Mesendoderm (in vitro differentiated cells): ENCODE data around the gene PCED1A. TPM values are rescaled to one million over a fixed set of nuclear protein-coding genes. Genes with fewer than 3 reads are reported as not detected.

ENCODE experiments used
- DNase-seq: peaks from one replicate; pipeline ENCODE4 v3.0.0; 2013
- H2AK5ac ChIP-seq: 2 replicates; pipeline ENCODE4 v1.6.1; 2013; ENCODE audit warnings: low read length, inconsistent platforms
- H2BK120ac ChIP-seq: 2 replicates; pipeline ENCODE4 v1.6.1; 2013; ENCODE audit warnings: low read depth, mild to moderate bottlenecking, low read length, moderate library complexity, mixed read lengths
- H2BK15ac ChIP-seq: replicated peaks from 2 replicates; pipeline ENCODE4 v1.6.1; 2013; ENCODE audit warnings: low read depth, mild to moderate bottlenecking, moderate library complexity
- H2BK5ac ChIP-seq: 2 replicates; pipeline ENCODE4 v1.6.1; 2013; ENCODE audit warnings: low read length, inconsistent platforms
- H3K18ac ChIP-seq: 2 replicates; pipeline ENCODE4 v1.6.1; 2013; ENCODE audit warnings: mild to moderate bottlenecking, low read length, mixed read lengths
- H3K23ac ChIP-seq: one replicate; pipeline ENCODE4 v1.6.1; 2013; ENCODE audit warnings: low read length
- H3K27ac ChIP-seq: 2 replicates; pipeline ENCODE4 v1.5.1; 2013; ENCODE audit warnings: low read depth, mild to moderate bottlenecking, inconsistent platforms, low read length, moderate library complexity
- H3K27me3 ChIP-seq: 2 replicates; pipeline ENCODE4 v1.6.1; 2013; ENCODE audit warnings: low read length, control low read depth, mild to moderate bottlenecking, inconsistent platforms; ENCODE audit not compliant: insufficient read depth, poor library complexity
- H3K36me3 ChIP-seq: 2 replicates; pipeline ENCODE4 v1.6.1; 2013; ENCODE audit warnings: low read length, inconsistent platforms; ENCODE audit not compliant: control insufficient read depth, insufficient read depth
- H3K4ac ChIP-seq: one replicate; pipeline ENCODE4 v1.6.1; 2013; ENCODE audit warnings: low read depth, mild to moderate bottlenecking, low read length, moderate library complexity
- H3K4me1 ChIP-seq: 2 replicates; pipeline ENCODE4 v1.6.1; 2013; ENCODE audit warnings: low read depth, low read length, inconsistent platforms; ENCODE audit not compliant: control insufficient read depth
- H3K4me2 ChIP-seq: 2 replicates; pipeline ENCODE4 v1.6.1; 2013; ENCODE audit warnings: low read length
- H3K4me3 ChIP-seq: 2 replicates; pipeline ENCODE4 v1.5.1; 2013; ENCODE audit warnings: mild to moderate bottlenecking, low read length
- H3K56ac ChIP-seq: one replicate; pipeline ENCODE4 v1.6.1; 2013; ENCODE audit warnings: low read length
- H3K79me1 ChIP-seq: 2 replicates; pipeline ENCODE4 v1.6.1; 2013; ENCODE audit warnings: low read length, inconsistent platforms
- H3K79me2 ChIP-seq: 2 replicates; pipeline ENCODE4 v1.6.1; 2013; ENCODE audit warnings: mild to moderate bottlenecking, low read length; ENCODE audit not compliant: control insufficient read depth, insufficient read depth
- H3K9ac ChIP-seq: 2 replicates; pipeline ENCODE4 v1.6.1; 2013; ENCODE audit warnings: low read length, inconsistent platforms
- H4K5ac ChIP-seq: one replicate; pipeline ENCODE4 v1.6.1; 2013; ENCODE audit warnings: low read length
- H4K8ac ChIP-seq: one replicate; pipeline ENCODE4 v1.6.1; 2013; ENCODE audit warnings: low read depth, mild to moderate bottlenecking, control low read depth, low read length, moderate library complexity
- WGBS: extraction: QIAGEN DNeasy Blood & Tissue Kit; methylation state at CpG from one replicate; pipeline ENCODE4 v1.1.7; 2013; ENCODE audit warnings: low lambda C conversion rate, missing lambda C conversion rate; ENCODE audit not compliant: insufficient coverage; ENCODE audit errors: extremely low coverage; 5-methylcytosine and 5-hydroxymethylcytosine counted together
- polyA plus RNA-seq, 2 experiments: library from polyadenylated mRNA; stranded (reverse); fragments of 200-250 nt; gene quantifications; one replicate each; pipeline ENCODE4 v1.2.3, GENCODE V29; 2013

Gene PCED1A, protein sequence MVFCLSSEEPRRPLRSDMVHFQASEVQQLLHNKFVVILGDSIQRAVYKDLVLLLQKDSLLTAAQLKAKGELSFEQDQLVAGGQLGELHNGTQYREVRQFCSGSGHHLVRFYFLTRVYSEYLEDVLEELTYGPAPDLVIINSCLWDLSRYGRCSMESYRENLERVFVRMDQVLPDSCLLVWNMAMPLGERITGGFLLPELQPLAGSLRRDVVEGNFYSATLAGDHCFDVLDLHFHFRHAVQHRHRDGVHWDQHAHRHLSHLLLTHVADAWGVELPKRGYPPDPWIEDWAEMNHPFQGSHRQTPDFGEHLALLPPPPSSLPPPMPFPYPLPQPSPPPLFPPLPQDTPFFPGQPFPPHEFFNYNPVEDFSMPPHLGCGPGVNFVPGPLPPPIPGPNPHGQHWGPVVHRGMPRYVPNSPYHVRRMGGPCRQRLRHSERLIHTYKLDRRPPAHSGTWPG
- 9.3 TPM for polyA plus RNA-seq (2013, experiment 1 of 2)
- polyA plus RNA-seq (2013, experiment 2 of 2): 9.0 TPM

DNA sequence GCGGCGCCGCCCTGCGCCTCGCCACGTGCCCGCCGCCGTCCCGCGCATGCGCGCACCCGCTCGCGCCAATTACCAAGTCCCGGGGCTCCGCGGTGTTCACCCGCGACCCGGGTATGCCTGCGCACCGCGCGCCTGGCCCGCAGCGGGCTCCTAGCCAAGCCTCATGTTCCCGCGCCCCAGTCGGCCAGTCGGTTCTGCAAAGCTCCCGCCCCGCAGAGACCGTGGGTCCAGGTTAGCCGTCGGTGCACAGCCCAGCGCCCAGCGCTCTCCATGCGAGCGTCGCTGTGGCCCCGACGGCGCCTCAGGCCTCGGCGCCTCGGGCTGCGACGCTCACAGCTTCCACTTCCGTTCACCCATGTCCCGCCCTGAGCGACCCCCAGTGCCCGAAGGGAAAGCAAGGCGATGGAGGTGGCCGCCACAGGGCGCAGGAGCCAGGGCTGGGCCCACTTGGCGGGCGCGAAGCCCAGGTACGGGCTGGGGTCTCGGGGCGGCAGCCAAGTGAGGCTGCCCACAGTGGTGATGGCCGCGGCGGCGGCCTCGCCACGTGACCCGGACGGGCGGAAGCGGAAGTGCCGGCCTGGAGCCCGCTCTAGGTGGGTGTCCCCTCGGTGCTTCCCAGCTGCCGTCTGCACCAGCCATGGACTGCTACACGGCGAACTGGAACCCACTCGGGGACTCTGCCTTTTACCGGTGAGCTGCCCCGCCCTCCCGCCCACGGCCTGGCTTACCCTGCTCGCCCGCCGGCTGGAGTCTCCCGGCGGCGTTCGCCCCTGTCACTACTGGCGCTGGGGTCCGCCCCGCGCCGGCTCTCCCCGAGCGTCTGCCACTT is at the start of gene PCED1A, which contains the start of gene VPS16:
Gene PCED1A (minus strand): TSS at position 518 of the 829 bp plus-strand sequence. CDS start 743 bp downstream, outside the sequence.
Gene VPS16 (plus strand): TSS at position 608 of the 829 bp plus-strand sequence. CDS start 30 bp downstream, at position 638.
- Histone ChIP-seq H3K4me1 (no peaks in the 10 kb centered on the region), H2BK5ac (no peak within 1 kb of the TSS), H3K18ac (peak within 1 kb of the TSS; percentile 29), H2BK120ac (no peak within 1 kb of the TSS), H3K27ac (no peak within 1 kb of the TSS), H3K23ac (peak within 1 kb of the TSS; percentile 30), H2AK5ac (no peak within 1 kb of the TSS), H3K79me2 (no peaks in the 10 kb centered on the region), H2BK15ac (no peak within 1 kb of the TSS), H3K79me1 (no peaks in the 10 kb centered on the region), H3K27me3 (no peaks in the 10 kb centered on the region), H3K9ac (peak within 1 kb of the TSS; percentile 85), H3K56ac (peak within 1 kb of the TSS; percentile 91), H3K4me2 (peak within 1 kb of the TSS; percentile 80), H4K5ac (no peak within 1 kb of the TSS), H4K8ac (peak within 1 kb of the TSS; percentile 78), H3K4me3 (peak within 1 kb of the TSS; percentile 77), H3K36me3 (no peaks in the 10 kb centered on the region), H3K4ac (peak within 1 kb of the TSS; percentile 64)
- peak; percentile 90 for DNase-seq
- no CpG with 5 or more reads among the region's 98 CpGs for WGBS

DNA sequence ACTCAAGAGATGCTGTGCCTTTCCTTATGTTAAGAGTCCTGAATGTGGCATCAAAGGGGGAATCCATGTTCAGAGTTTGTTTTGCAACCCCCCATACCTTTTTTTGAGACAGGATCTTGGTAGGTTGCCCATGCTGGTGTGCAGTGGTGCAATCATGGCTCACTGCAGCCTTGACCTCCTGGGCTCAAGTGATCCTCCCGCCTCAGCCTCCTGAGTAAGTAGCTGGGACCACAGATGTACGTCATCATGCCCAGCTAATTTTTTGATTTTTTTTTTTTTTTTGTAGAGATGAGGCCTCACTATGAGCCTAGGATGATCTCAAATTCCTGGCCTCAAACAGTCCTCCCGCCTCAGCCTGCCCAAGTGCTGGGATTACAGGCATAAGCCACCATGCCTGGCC is 49.3 kb upstream of the PCED1A start:
- Histone ChIP-seq H3K4me1 (no peaks in the 10 kb centered on the region), H4K8ac (no peak overlapping the region), H3K4ac (no peak overlapping the region), H3K56ac (no peak overlapping the region), H2AK5ac (no peak overlapping the region), H2BK120ac (no peak overlapping the region), H2BK5ac (no peak overlapping the region), H3K9ac (no peak overlapping the region), H3K79me2 (peaks cover 22% of the 10 kb centered on the region), H3K4me3 (no peak overlapping the region), H3K4me2 (no peak overlapping the region), H3K18ac (no peak overlapping the region), H3K79me1 (peaks cover 11% of the 10 kb centered on the region), H3K27ac (no peak overlapping the region), H3K27me3 (no peaks in the 10 kb centered on the region), H3K36me3 (no peaks in the 10 kb centered on the region), H4K5ac (no peak overlapping the region), H2BK15ac (no peak overlapping the region), H3K23ac (no peak overlapping the region)
- DNase-seq: no peak
- WGBS: no CpG with 5 or more reads among the region's 3 CpGs

DNA sequence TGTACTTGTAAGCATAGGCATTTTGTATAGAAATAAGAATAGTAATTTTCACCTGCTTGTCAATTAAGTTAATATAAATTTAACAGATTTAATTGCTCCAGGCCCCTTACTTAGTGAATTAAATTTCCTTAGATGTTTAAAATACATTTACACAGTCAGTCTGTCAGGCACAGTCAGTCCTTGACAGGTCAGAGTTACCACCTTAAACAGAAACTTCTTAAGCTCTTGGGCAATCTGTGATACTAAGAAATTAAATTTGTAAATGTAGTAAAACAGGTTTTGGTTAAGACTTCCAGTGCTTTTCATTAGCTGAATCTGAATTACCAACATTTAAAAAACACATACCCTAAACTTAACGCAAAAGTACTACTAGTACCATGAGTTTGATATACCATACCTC is 48.8 kb upstream of the PCED1A start:
- H3K4me2 ChIP-seq: no peak overlapping the region
- no peaks in the 10 kb centered on the region for H3K4me1 ChIP-seq
- H3K4ac ChIP-seq: no peak overlapping the region
- H3K27ac ChIP-seq: no peak overlapping the region
- H3K79me1 ChIP-seq: peaks cover 9% of the 10 kb centered on the region
- H3K36me3 ChIP-seq: no peaks in the 10 kb centered on the region
- H4K5ac ChIP-seq: no peak overlapping the region
- peaks cover 19% of the 10 kb centered on the region for H3K79me2 ChIP-seq
- no peak overlapping the region for H4K8ac ChIP-seq
- H2AK5ac ChIP-seq: no peak overlapping the region
- no peak overlapping the region for H2BK15ac ChIP-seq
- H3K23ac ChIP-seq: no peak overlapping the region
- no peak overlapping the region for H3K56ac ChIP-seq
- DNase-seq: no peak
- no peak overlapping the region for H2BK120ac ChIP-seq
- no peak overlapping the region for H2BK5ac ChIP-seq
- H3K18ac ChIP-seq: no peak overlapping the region
- no peak overlapping the region for H3K9ac ChIP-seq
- H3K27me3 ChIP-seq: no peaks in the 10 kb centered on the region
- WGBS: no CpG with 5 or more reads among the region's 1 CpG
- H3K4me3 ChIP-seq: no peak overlapping the region

DNA sequence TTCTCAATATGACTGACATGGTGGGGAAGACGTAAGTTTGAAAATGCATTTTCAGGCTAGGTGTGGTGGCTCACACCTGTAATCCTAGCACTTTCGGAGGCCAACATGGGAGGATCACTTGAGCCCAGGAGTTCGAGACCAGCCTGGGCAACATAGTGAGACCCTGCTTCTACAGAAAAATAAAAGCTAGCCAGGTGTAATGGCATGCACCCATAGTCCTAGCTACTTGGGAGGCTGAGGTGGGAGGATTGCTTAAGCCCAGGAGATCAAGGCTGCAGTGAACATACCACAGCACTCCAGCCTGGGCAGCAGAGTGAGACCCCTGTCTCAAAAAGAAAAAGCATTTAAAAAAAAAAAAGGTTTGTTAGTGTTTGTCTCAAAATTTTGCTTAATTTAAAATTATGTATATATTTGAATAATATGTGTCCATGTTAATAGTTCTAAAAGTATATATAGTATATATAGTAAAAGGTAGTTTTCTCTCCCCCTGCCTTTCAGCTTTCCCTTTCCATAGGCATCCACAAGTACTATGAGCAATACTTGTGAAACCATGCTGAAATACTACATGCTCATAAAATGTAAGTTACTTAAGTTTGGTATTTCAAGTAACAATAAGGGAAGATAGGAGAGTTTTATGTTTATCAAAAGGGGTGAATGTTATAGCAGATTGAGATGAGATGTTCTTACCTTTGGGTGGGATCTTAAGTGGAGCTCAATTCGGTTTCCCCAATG is 47.9 kb upstream of the PCED1A start:
- H2AK5ac ChIP-seq: no peak overlapping the region
- no peak overlapping the region for H2BK15ac ChIP-seq
- peaks cover 18% of the 10 kb centered on the region for H3K79me2 ChIP-seq
- no peaks in the 10 kb centered on the region for H3K36me3 ChIP-seq
- H3K23ac ChIP-seq: no peak overlapping the region
- peaks cover 8% of the 10 kb centered on the region for H3K79me1 ChIP-seq
- DNase-seq: no peak
- no peaks in the 10 kb centered on the region for H3K4me1 ChIP-seq
- H4K5ac ChIP-seq: no peak overlapping the region
- H3K4me3 ChIP-seq: no peak overlapping the region
- no peak overlapping the region for H3K56ac ChIP-seq
- no peak overlapping the region for H2BK5ac ChIP-seq
- H3K9ac ChIP-seq: no peak overlapping the region
- no peak overlapping the region for H3K4me2 ChIP-seq
- H3K4ac ChIP-seq: no peak overlapping the region
- H3K27me3 ChIP-seq: no peaks in the 10 kb centered on the region
- no peak overlapping the region for H2BK120ac ChIP-seq
- no CpG with 5 or more reads among the region's 4 CpGs for WGBS
- H3K27ac ChIP-seq: no peak overlapping the region
- no peak overlapping the region for H3K18ac ChIP-seq
- no peak overlapping the region for H4K8ac ChIP-seq

DNA sequence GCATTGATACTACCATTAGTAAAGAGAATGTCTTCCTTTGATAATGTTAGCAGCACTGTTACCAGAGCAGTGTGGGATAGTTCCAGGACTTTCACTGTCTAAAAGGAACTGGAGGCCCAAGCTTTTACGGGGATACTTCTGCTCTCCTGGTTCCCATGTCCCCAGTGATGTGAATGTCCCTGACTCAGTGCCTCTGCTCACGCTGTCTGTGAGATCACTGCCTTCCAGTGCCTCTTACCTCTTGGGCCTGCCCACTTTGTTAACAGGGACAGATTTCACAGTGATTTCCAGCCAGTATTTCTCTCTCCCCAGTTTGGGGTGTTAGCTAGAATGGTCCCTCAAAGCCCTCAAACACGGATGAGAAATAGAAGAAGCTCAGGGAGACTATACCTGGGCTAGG is 47.3 kb upstream of the PCED1A start:
- H3K18ac ChIP-seq: no peak overlapping the region
- no peaks in the 10 kb centered on the region for H3K27me3 ChIP-seq
- H4K8ac ChIP-seq: no peak overlapping the region
- H2AK5ac ChIP-seq: no peak overlapping the region
- no peak overlapping the region for H3K56ac ChIP-seq
- no peak overlapping the region for H2BK5ac ChIP-seq
- no peak overlapping the region for H3K23ac ChIP-seq
- H3K9ac ChIP-seq: no peak overlapping the region
- WGBS: no CpG with 5 or more reads among the region's 3 CpGs
- H3K79me2 ChIP-seq: peaks cover 16% of the 10 kb centered on the region
- no peak overlapping the region for H3K4me2 ChIP-seq
- H3K4me1 ChIP-seq: no peaks in the 10 kb centered on the region
- no peak overlapping the region for H3K27ac ChIP-seq
- no peak overlapping the region for H2BK15ac ChIP-seq
- H3K4ac ChIP-seq: no peak overlapping the region
- H3K79me1 ChIP-seq: peaks cover 8% of the 10 kb centered on the region
- no peak overlapping the region for H3K4me3 ChIP-seq
- no peak for DNase-seq
- no peak overlapping the region for H2BK120ac ChIP-seq
- no peaks in the 10 kb centered on the region for H3K36me3 ChIP-seq
- H4K5ac ChIP-seq: no peak overlapping the region
